ELR (cell line): Measurements from ENCODE around the gene PHAF1.
"Not testable (repeated sequence)": the region's sequence is repeated elsewhere in the genome, so short reads cannot be mapped to it uniquely, and the experiment has no call there.

Experiments
- DNase-seq: peaks from one replicate; pipeline ENCODE4 v3.0.0-alpha.2; 2015; ENCODE audit warnings: low read depth

PHAF1 gene

DNA sequence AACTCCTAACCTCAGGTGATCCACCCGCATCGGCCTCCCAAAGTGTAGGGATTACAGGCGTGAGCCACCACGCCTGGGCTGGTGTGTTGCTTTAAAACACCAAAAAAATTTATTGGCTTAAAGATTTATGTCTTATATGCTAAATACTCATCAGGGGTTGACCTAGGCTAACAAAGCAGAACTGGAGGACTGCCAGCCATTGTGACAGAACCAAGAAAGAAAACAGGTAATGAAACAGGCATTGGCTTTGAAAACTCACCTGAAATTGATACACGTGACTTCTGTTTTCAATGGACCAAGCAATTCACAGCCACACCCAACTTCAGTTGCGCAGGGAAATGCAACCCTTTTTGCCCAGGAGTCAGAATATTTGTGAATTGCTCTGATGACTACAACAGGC, 4.9 kb upstream of the PHAF1 start:
- DNase-seq = no peak

DNA sequence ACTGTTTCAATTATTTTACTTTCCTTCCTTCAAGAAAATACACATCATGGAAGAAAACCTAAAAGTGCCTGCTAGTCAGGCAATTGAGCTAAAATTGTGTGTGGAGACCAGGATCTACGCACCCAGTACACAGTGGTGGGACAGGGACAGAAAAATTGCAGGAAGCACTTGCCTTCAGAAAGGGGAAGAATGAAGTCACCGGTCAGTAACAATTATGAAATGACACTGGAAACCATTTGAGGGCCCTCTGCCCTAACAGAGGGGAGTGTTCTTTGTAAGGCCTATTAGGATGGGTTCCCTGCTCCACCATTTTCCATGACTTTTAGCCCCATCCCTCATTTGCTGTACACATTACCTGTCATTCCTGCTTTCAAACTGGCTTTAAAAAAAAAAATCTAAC, 4.5 kb upstream of the PHAF1 start:
- DNase-seq = no peak

DNA sequence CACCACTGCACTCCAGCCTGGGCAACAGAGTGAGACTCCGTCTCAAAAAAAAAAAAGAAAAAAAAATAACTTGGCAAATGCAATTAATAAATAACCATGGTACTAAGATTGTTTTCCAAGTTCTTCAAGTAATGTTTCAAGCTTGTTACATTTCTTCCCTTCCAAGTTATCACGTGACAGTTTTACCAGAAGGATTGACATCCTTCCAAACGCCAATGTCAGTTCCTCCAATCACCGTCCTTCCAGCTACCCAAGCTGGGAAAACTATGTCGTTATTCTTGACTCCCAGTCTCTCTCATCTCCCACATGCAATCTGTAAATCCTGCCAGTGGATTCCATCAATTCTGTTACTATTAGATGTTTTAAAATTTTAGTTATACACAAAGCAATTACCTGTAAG, 3.9 kb upstream of the PHAF1 start:
- no peak for DNase-seq

DNA sequence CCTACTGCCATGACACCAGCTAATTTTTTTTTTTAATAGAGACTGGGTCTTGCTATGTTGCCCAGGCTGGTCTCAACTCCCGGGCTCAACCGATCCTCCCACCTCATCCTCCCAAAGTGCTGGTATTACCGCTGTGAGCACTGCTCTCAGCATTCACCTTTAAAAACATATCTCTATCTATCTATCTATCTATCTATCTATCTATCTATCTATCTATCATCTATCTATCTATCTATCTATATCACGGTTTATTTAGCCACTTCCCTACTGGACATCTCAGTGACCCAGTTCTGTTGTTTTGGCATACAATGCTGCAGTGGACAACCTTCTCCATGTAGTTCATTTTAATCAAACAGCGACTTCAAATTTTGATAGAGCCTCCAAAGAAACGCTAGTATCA, 1.3 kb upstream of the PHAF1 start:
- no peak for DNase-seq

DNA sequence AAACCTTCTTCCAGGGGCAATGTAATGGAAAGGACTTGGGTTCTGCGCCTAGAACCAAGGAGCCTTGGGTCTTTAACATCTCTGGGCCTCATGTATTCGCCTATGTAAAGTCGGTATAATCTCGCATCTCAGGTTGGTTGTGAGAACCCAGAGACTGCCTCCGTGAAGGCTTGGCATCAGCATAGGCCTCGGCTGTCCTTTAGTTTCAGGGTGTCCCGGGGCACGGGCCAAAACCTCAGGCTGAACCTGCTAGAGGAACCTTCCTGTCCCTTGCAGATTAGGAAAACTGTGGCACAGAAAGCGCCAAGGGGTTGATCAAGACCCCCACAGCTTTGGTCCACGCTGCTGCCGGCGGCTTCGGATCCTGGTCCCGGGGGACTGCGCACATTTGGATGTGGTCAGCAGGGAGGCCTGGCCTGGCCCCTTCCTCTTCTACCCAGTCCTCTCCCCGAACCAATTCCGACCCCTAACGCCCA, 772 bp upstream of the PHAF1 start:
- DNase-seq = no peak

DNA sequence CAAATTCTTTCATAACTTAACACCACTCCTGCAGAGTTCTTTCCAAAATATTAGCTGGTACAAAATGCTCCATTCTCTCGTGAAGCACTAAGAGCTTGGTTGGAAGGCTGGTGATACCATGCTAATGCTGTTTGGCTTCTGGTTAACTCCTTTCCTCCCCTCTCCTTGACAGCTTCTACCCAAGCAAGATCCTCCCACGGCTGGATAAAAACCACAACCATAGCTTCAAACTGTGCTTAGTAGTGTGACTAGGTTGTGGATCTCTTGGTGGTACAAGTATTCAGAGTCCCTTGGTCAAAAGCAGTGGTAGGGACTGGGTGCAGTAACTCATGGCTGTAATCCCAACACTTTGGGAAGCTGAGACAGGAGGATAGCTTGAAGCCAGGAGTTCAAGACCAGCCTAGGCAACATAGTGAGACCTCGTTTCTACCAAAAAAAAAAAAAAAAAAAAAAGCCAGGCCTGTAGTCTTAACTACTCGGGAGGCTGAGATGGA, 2.3 kb downstream of the PHAF1 start:
- no peak for DNase-seq

DNA sequence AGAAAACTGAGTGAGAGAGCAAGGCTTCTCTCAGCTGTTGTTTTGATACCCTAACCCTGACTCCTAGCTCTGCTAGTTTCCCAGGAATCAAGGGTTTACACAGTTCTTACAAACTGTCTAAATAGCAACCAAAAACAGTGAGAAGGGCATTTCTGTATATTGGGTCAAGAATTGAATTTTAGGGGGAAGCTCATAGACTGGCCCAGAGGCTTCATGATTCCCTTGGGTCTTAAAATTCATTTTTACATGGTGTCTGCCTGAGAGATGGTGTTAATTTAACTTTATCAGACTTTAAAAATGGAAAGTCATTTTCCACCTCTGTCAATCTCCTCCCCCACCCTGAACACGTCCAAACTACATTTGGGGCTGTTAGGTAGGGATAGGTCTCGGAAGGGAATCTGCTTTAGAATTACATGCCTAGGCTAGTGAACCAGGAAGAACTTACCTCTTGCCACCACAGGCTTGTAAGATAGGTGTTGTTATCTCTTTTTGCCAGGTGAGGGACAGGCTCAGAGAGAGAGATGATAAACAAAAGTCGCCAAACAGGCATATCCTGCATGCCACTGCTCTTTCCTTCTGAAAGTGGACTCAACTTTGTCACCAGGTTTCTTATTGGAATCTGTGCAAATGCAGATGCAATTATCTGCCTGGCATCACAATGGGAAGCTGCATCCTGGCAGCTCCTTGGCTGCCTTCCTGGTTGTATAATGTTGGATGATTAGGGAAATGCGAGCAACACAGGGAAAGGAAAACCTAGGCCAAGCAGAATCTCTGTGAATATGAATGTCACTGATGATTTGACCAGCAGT, 3.1 kb downstream of the PHAF1 start:
- DNase-seq = no peak

DNA sequence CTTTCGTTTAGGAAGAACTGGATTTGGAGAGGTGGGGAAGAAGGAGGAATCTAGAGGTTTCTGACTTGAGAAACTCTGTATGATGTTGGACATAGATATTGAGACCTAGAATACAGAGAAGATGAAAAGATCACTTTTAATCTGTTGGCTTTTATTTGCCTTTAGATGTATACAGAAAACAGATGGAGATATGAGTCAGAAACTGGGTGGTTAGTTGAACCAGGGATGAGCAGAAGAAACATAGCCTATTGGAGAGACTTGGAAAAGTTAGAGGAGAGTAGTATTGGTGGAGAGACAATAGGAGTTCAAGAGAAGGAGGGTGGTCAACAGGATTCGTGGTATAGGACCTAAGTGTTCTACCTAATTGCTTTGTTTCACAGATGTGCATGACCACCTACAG, 5.1 kb downstream of the PHAF1 start:
- peak; percentile 71 for DNase-seq

DNA sequence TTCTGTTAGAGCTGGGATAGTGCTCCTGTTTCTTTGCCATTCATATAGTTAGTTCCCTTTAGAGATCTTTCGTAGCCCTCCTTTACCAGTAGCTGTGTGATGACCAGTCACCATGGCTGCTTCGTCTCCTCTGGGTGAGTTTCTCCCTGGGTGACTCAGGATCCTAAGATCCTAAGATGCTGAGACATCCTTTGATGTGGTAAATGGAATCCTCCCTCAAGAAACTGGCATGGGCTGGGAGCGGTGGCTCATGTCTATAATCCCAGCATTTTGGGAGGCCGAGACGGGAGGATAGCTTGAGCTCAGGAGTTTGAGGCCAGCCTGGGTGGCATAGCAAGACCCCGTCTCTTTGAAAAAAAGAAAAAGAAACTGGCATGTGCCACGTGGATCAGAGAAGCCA, 5.9 kb downstream of the PHAF1 start:
- DNase-seq = peak; percentile 99

DNA sequence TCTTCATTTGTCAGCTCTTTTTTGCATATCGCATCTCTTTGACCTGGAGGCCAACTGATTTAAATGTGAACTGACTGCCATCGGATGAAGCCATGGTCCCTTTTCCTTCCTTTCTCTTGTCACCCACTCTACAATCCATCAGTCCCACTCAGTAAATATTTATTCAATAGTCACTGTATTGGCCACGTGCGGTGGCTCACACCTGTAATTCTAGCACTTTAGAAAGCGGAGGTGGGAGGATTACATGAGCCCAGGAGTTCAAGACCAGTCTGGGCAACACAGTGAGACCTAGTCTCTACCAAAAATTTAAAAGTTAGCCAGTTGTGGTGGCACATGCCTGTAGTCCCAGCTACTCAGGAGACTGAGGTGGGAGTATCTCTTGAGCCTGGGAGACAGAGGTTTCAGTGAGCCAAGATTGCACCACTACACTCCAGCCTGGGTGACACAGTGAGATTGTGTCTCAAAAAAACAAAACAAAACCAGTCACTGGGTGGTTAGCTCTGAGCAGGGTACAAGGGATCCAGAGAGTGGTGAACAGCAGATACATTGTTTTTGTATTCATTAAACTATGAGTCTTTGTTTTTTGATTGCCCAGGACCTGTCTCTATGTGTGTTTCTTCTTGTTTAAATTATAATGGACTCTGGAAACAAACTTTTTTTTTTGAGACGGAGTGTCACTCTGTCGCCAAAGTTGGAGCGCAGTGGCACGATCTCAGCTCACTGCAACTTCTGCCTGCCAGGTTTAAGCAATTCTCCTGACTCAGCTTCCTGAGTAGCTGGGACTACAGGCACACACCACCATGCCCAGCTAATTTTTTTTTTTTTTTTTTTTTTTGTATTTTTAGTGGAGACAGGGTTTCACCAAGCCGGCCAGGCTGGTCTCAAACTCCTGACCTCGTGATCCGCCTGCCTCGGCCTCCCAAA, 6.9 kb downstream of the PHAF1 start:
- no peak for DNase-seq

DNA sequence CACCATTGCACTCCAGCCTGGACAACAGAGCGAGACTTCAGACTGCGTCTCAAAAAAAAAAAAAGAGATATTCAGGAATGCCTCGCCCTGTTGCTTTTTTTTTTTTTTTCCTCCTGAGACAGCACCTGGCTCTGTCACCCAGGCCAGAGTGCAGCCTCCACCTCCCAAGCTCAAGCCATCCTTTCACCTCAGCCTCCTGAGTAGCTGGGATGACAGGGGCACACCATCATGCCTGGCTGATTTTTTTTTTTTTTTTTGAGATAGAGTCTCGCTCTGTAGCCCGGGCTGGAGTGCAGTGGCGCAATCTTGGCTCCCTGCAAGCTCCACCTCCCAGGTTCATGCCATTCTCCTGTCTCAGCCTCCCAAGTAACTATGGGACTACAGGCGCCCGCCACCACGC, 8.0 kb downstream of the PHAF1 start:
- no peak for DNase-seq

DNA sequence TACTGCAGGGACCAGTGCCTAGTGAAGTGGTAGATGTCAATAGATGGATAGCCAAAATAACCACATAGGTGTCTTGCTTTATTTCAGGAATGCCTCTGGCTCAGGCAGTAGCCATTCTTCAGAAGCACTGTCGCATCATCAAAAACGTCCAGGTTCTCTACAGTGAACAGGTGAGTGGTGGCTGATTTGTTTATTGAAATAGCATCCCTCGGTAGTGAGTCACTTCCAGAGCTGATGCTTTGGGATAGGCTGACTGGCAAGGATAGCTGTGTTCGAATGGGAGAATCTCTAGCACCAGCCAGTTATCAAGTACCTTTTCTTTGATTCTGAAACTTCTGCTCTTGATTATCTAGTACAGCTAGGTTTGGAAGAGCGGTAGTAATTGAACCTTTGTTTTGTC, 10.3 kb downstream of the PHAF1 start:
- DNase-seq = peak; percentile 43

DNA sequence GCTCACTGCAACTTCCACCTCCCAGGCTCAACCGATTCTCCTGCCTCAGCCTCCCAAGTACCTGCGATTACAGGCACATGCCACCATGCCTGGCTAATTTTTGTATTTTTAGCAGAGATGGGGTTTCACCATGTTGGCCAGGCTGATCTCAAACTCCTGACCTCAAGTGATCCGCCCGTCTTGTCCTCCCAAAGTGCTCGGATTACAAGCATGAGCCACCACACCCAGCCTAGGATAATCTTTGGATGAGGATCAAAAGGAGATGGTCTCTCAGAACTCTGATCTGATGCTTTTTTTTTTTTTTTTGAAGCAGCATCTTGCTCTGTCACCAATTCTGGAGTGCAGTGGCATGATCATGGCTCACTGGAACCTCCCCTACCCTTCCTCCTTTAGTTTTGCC, 13.1 kb downstream of the PHAF1 start:
- DNase-seq = not testable (repeated sequence)

DNA sequence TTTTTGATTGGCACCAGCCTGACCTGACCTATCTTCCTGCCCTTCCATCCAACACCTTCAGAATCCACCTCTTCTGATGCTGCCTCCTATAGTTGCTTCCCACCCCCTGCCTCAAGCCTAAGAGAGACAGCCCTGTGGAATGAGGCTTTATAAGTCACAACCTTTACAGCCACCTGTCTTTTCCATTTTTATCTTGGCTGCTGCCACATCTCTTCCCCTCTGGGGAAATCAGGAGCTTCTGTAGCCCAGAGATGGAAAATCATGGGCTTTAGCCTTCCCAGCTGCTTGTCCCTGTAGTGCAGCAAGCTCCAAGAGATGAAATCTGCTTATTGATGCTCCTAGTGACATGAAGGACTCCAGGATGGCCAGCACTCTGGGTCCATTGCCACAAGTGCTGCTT, 18.7 kb downstream of the PHAF1 start:
- no peak for DNase-seq

DNA sequence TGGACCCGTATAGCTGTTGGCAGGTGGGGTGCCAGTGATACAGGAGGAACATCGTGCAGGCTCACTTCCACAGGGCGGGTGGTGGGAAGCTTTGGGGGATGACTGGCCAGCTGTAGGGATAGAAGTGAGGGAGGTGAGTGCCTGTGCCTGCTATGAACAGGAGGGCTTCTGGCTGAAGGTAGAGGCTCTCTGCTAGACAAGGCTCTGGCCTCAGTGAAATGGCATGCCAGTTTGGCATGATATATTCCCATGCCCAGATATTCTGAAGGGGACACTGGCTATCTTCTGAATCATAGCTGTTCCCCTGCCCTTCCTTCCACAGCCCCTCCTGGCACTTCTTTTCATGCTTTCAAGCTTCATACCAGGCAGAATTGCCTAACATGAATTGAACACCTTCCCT, 19.1 kb downstream of the PHAF1 start:
- DNase-seq = no peak

DNA sequence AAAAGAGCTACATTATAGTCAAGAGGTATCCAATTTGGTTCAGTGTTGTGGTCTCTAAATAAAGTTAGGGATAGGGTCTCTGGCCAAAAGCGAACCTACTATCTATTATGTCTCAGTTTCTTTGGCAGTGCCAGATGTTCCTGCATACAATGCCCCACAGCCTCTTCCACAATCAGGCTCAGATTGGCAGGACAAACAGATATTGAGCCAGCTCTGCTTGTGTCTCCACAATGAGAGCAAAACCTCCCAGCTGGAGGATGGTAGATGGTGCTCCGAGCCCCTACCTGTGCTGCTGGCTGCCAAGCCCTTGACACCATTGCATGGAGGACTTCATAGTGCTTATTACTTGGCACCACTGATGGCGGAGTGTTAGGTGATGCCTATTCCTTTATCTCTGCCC, 19.7 kb downstream of the PHAF1 start:
- DNase-seq = no peak

DNA sequence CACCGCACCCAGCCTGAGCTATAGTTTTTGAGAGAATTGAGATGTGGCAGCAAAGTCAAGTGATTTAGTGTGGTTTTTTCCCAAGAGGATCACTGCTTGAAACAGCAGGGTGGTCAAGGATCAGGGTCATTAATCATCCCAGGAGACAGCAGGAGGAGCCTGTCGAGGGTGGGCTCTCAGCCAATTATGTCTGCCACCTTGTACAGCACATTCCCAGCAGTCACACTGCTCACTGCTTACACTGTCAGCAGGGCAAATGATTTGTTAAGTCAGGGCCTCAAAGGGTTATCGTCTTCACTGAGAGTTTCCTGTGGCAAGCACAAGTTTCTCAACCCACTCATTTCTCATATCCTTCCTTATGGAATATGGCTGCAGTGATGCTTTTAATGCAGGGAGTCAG, 27.9 kb downstream of the PHAF1 start:
- no peak for DNase-seq

DNA sequence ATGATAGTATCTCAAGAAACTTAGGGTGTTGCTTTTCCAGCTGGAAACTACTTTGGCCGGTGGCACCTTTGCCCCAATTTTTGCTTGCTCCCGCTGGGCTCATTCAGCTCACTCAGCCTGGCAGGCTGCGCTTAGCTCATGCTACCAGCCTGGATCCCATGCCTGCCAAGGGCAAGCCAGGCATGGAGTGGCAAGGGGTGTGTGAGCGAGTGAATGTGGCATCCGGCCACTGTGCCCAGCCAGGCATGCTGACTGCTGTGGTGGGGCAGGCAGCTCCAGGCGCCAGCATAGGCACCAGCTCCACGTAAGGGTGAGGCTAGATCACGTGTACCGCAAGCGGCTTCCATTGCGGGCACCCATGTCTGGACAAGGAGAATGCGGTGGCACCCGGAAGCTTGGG, 31.6 kb downstream of the PHAF1 start:
- no peak for DNase-seq

DNA sequence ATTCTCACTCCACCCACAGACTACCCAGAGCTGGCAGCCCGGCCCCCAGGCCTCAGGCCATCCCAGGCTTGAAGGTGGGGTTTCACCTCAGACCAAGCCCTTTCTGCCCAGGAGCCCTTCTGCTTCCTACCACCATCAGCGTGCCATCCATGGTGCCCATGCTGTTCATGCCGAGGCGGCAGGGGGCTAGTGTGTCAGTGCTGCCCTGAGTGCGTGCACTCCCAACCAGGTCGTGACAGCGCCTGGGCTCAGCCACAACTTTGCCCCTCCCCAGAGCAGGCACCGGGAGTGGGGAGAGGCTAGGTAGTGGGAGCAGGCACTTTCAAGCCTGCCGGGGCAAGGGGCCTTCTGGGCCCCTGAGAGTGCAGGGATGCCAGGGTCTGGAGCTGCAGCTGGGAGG, 32.6 kb downstream of the PHAF1 start:
- no peak for DNase-seq

DNA sequence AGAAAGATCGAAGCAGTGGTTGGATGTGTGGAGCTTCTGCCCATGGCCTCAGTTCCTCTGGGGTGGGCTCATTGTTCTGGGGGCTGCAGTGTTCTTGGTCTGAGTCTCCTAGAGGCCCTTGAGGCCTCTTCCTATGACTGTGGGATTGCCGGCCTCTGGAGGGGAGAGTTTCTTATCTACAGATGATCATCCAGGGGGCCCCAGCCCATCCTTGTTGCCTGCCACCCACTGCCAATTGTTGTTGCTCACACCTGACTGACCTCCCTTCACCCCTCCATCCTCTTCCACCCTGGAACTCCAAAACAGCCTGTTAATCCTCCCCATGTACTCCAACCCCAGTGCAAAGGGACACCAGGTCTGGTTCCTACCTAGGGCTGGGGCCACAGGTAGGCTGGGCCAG, 35.2 kb downstream of the PHAF1 start:
- DNase-seq = no peak

DNA sequence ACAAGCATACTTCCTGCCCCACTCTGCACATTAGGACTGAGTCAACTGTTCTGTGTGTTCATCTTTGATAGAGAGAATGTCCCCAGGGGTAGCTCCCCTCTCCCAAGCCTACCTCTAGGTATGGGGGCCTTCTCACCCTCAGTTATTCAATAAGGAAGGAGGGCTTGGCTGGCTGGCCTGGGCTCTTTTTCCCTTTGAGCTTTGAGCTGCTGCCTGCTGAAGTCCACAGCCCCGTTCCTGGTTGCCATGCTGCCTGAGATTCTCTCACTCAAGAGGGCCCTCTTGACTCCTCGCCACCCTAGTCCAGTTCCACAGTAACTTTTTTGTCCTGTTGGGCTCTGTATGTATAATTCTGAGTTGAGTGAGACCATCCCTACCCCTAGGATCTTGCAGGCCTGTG, 36.0 kb downstream of the PHAF1 start:
- no peak for DNase-seq

DNA sequence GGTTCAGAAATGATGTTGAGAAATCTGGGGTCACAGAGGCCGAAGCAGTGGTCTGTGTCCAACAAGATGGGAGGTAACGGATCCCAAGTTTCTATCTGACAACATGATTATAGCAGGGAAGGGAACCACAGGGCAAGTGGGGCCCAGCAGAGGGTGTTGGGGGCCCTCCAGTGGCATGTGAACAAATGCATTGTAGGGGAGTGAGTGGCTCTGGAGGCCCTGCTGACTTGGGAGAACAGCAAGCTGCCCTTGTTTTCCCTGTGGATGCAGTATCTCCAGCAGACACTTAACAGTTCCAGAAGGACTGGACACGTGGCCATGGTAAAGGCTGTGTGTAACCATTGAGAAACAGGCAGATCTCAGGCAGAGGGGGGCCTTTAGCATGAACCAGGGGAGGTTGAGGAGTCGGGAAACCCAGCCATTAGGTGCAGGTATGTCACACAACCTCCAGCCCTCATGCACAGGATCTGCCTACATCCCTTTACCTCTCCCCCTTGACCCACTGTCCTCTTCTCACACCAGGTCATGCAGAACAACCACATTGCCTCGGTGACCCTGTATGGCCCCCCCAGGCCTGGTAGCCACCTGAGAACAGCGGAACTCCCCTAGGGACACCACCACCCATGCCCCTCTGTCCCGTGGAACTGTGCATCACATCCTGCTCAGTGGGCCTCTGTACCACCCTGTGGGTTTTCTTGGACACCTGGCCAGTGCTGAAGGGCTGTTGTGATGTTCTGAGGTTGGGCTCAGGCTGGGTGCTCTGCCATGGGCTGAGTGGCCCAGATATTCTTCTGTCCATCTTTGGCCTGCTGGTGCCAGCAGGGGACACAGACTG, 37.0 kb downstream of the PHAF1 start:
- DNase-seq = peak; percentile 37
